Spinal cord (tissue), 10 donors: ENCODE measurements around the gene EID1. TPM values are rescaled to one million over a fixed set of nuclear protein-coding genes. Genes with fewer than 3 reads are reported as not detected.

Source experiments
- DNase-seq, 6 donors: peaks; one replicate each; pipeline versions ENCODE4 v3.0.0 to v3.0.0-alpha.2; 2013 to 2015; ENCODE audit warnings: low spot score in 6 of 6, low read depth in 4 of 6
- H3K27ac ChIP-seq: one replicate; pipeline ENCODE4 v1.5.1; 2013; ENCODE audit warnings: low read depth, low read length, control low read depth
- H3K27me3 ChIP-seq: one replicate; pipeline ENCODE4 v1.6.1; 2013; ENCODE audit warnings: low read length; ENCODE audit not compliant: control insufficient read depth, insufficient read depth
- H3K36me3 ChIP-seq: one replicate; pipeline ENCODE4 v1.6.1; 2013; ENCODE audit warnings: low read length; ENCODE audit not compliant: control insufficient read depth, insufficient read depth
- H3K4me1 ChIP-seq: one replicate; pipeline ENCODE4 v1.6.1; 2013; ENCODE audit warnings: low read length; ENCODE audit not compliant: control insufficient read depth, insufficient read depth
- H3K4me3 ChIP-seq: one replicate; pipeline ENCODE4 v1.5.1; 2013; ENCODE audit warnings: low read depth, low read length, control low read depth
- H3K9me3 ChIP-seq: one replicate; pipeline ENCODE4 v1.6.1; 2013; ENCODE audit warnings: low read length; ENCODE audit not compliant: control insufficient read depth, insufficient read depth
- WGBS: methylation state at CpG from one replicate; pipeline ENCODE4 v1.1.5; 2013; ENCODE audit warnings: missing lambda C conversion rate; ENCODE audit not compliant: insufficient coverage; 5-methylcytosine and 5-hydroxymethylcytosine counted together
- polyA plus RNA-seq, 2 donors: library from polyadenylated mRNA; unstranded; fragments of 120-200 nt; gene quantifications; one replicate each; pipeline ENCODE4 v1.2.1, GENCODE V29; 2013; ENCODE audit not compliant: insufficient read length in 2 of 2
- total RNA-seq, 2 donors: library from RNA; depleted of rRNA in 1 of 2; stranded (reverse); fragments of 120-200 nt in 1 of 2; fragments of >200 nt in 1 of 2; gene quantifications; one replicate each; pipeline versions ENCODE4 v1.2.3 to v1.2.4, GENCODE V29; 2013 to 2014
- donor health status: healthy.

Gene EID1
- total and polyA plus RNA-seq, 4 donors, result 241 to 470 (median 386) TPM

DNA sequence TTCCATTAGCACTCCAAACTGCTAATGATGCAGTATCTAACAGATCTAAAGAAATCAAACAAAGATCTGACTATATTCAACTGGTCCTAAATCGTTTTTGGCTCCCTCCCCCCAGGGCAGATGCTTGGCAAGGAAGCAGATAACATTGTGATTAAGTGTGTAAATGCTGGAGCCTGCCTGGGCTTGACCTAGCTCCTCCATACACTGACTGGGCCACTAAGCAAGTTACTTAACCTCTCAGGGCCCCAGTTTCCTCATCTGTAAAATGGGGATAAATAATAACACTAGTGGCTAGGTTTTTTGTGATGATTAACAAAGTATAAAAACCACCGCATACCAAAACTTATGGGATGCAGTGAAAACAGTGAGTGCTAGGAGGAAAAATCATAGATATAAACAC lies 9.2 kb downstream of the EID1 start:
- DNase-seq, result no peak
- H3K27ac ChIP-seq, result no peak overlapping the region
- no peaks in the 10 kb centered on the region for H3K4me1 ChIP-seq
- H3K4me3 ChIP-seq, result no peak overlapping the region
- WGBS, result no CpG with 5 or more reads among the region's 2 CpGs
- no peaks in the 10 kb centered on the region for H3K9me3 ChIP-seq
- H3K36me3 ChIP-seq, result no peaks in the 10 kb centered on the region
- no peaks in the 10 kb centered on the region for H3K27me3 ChIP-seq

DNA sequence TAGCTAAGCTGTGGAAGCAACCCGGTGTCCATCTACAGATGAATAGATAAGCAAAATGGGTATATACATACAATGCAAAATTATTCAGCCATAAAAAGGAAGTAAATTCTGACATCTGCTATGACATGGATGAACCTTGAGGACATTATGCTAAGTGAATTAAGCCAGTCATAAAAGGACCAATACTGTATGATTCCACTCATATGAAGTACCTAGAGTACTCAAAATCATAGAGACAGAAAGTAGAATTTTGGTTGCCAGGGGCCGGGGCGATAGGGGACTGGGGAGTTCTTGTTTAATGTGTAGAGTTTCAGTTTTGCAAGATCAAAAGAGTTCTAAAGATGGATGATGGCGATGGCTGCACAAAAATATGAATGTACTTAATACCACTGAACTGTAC lies 10.3 kb downstream of the EID1 start:
- no peaks in the 10 kb centered on the region for H3K4me1 ChIP-seq
- H3K27ac ChIP-seq, result no peak overlapping the region
- DNase-seq, result no peak
- no peak overlapping the region for H3K4me3 ChIP-seq
- no peaks in the 10 kb centered on the region for H3K36me3 ChIP-seq
- H3K27me3 ChIP-seq, result no peaks in the 10 kb centered on the region
- WGBS, result 100% methylated on average over 2 of the region's 4 CpGs
- no peaks in the 10 kb centered on the region for H3K9me3 ChIP-seq

DNA sequence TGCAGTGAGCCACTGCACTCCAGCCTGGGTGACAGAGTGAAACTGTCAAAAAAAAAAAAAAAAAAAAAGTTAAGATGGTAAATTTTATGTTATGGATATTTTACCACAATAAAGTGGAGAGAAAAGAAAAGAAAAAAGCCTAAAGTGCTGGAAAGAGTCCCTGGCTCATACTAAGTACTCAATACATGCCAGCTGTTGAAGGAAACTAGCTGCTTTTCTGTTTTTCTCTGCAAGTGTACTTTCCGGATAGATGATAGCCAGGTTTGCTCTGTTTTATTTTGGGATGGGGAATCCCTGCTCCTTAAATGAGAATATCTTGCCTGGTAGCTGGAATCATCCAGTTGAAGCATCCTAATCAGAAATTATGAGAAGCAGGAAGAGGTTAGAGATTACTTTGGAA lies 10.9 kb downstream of the EID1 start:
- H3K4me3 ChIP-seq, result no peak overlapping the region
- no peaks in the 10 kb centered on the region for H3K36me3 ChIP-seq
- no peaks in the 10 kb centered on the region for H3K9me3 ChIP-seq
- H3K27me3 ChIP-seq, result no peaks in the 10 kb centered on the region
- H3K4me1 ChIP-seq, result no peaks in the 10 kb centered on the region
- WGBS, result 83% methylated on average over 1 of the region's 1 CpG
- no peak for DNase-seq
- no peak overlapping the region for H3K27ac ChIP-seq

DNA sequence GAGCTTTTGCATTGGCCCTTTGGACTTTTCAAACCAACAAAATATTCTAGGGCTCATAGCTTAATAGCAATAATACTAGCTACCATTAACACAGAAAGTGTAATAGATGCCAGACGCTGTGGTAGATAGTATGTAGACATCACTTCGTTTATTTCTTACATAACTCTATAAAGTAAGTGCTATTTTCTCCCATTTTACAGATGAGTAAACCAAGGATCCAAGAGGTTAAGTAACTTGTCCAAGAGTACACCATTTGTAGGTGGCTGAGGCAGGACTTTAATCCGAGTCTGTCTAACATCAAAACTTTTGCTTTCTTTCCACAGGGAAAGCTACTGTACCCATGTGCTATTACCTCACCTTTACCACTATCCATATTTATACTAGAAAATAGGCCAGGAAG lies 12.0 kb downstream of the EID1 start:
- Histone ChIP-seq H3K9me3 (no peaks in the 10 kb centered on the region), H3K36me3 (no peaks in the 10 kb centered on the region), H3K27me3 (no peaks in the 10 kb centered on the region), H3K4me1 (no peaks in the 10 kb centered on the region), H3K27ac (no peak overlapping the region), H3K4me3 (no peak overlapping the region)
- WGBS, result no CpG with 5 or more reads among the region's 3 CpGs
- DNase-seq, result no peak

DNA sequence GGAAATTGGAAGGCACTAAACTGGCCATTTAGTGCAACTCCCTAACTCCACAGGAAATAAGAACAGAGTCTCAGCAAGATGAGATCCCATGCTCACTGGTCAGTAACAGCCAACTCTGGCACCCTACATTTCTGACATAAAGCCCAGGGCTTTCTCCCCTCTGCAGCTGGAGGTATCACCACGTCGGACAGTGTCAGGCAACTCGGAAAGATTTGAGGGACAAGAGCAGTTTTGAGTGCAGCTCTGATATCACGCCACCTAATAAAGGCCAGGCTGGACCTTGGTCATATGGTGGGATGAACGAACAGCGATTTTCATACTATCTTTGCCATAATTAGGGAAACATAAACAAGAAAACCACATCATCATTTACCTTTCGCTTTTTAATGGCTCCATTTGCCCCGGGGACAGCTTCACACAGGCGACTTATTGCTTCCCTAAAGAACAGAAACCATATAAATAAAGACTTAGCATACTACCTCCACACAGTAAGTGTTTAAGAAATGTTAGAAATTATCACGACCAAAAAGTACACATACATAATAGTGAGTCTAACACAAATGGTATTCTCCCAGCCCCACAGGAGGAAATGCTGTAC lies 12.5 kb downstream of the EID1 start:
- no peak overlapping the region for H3K4me3 ChIP-seq
- WGBS, result 77% methylated on average over 7 of the region's 10 CpGs
- no peaks in the 10 kb centered on the region for H3K4me1 ChIP-seq
- H3K9me3 ChIP-seq, result no peaks in the 10 kb centered on the region
- no peaks in the 10 kb centered on the region for H3K36me3 ChIP-seq
- no peak for DNase-seq
- no peak overlapping the region for H3K27ac ChIP-seq
- H3K27me3 ChIP-seq, result no peaks in the 10 kb centered on the region

DNA sequence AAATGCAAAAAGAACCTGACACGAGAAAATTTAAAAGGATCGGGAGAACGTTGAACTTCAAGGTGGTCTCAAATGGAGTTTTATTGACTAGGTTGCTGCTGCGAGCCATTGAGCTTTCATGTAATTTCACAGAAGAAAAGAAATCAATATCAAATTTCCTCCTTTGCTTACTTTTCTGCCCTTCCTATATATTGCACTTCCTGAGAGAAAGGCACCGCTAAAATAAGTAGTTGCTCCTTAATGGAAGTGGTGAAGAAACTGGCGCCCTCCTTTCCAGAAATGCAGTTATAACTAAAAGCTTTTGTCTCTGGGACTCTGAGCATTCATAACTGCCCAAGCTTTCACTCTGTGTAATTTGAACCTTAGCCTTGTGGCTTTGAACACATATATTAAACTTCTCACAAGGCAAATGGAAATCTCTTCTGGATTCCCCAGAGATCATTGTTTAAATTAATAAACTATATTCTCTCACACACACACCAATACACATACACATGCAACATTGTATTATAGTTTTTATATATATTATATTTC lies 13.4 kb downstream of the EID1 start:
- peak in 1 of 6 donors; percentile 13 for DNase-seq
- Histone ChIP-seq H3K4me1 (peaks cover under 1% of the 10 kb centered on the region), H3K36me3 (no peaks in the 10 kb centered on the region), H3K27ac (peak overlapping the region; percentile 42), H3K27me3 (no peaks in the 10 kb centered on the region), H3K4me3 (no peak overlapping the region), H3K9me3 (no peaks in the 10 kb centered on the region)
- WGBS, result no CpG with 5 or more reads among the region's 6 CpGs

DNA sequence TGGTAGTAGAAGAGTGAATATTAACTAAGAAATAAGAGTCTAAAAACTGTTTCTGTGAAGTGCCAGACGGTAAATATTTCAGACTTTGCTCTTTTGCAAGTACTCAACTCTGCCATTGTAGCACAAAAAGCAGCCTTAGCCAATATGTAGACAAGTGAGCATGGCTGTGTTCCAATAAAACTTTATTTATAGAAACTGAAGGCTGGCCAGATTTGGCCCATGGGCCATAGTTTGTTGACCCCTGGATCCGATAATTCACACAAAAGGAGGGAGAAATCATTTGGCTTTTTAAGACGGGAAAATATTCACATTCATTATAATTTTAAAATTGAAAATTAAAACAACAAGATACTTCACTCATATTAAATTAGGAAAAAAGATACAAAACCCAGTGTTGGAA lies 15.4 kb downstream of the EID1 start:
- no CpG with 5 or more reads among the region's 3 CpGs for WGBS
- no peak for DNase-seq
- H3K27ac ChIP-seq, result no peak overlapping the region
- H3K27me3 ChIP-seq, result no peaks in the 10 kb centered on the region
- H3K9me3 ChIP-seq, result no peaks in the 10 kb centered on the region
- H3K4me3 ChIP-seq, result no peak overlapping the region
- H3K4me1 ChIP-seq, result peaks cover 6% of the 10 kb centered on the region
- H3K36me3 ChIP-seq, result no peaks in the 10 kb centered on the region

DNA sequence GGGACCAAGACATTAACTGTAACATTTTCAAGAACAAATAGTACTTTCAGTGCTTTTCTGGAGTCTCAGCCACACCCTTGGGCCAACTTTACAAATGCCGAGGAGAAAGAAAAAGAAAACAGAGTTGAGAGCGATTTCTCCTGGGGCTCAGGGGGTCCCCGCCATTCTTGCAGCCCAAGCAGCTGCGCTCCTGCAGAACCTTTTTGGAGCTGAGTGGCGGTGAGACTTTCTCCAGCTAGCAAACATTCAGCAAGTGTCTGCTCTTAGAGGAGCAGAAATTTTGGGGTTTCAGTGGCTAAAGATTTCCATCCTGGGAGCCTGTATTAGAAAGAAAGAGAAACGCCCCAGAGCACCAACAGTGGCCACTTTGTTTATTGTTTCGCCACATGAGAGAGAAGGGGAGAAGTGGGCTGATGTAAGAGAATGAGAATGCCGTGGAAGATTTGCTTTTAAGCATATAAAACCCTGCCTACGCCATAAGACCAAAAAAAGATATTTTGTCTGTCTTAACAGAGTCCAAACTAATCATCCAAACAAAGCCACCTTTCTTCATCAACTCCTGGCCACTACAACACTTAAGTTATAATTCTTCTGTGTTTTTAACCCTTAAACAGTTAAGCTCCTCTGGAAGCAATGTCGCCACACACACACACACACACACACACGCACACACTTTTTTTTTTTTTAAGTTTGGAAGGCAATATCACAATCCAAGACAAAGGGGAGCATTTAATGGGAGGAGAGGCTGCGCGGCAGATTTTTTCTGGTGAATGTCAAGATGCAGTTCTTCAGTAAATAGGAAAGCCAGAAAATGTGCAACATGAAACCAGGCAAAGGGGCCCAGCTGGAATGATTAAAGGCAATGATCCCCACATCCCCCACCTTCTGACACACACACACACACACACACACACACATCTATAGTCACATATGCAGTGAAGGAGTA lies 19.2 kb downstream of the EID1 start:
- Histone ChIP-seq H3K27ac (peak overlapping the region; percentile 98), H3K36me3 (no peaks in the 10 kb centered on the region), H3K4me3 (peak overlapping the region; percentile 44), H3K4me1 (peaks cover 6% of the 10 kb centered on the region), H3K27me3 (no peaks in the 10 kb centered on the region), H3K9me3 (no peaks in the 10 kb centered on the region)
- peak in 5 of 6 donors; percentile 32 to 74 (median 44) for DNase-seq
- WGBS, result 38% methylated on average over 7 of the region's 13 CpGs

DNA sequence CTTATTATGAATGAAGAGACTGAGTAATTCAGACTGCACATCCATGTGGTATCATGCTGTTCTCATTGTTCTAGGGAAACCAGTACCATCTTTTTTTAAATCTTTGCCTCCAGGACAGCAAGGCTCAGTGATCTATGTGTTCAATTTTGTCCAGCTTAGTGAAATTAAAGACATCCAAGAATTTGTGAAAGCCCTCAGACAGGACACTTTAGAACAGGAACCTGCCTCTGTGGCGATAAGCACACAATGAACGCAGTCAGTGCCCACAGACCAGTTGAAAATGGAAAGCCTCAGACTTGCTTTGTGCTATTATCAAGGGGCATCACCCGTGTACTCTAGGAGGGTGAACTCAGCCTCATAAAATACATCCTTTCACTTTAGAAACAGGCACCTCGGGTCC lies 20.1 kb downstream of the EID1 start:
- WGBS, result 35% methylated on average over 4 of the region's 4 CpGs
- H3K4me3 ChIP-seq, result peak overlapping the region; percentile 44

More for the DNA sequence above, 20.1 kb downstream of the EID1 start:
- Histone ChIP-seq H3K27ac (peak overlapping the region; percentile 98), H3K27me3 (no peaks in the 10 kb centered on the region), H3K36me3 (no peaks in the 10 kb centered on the region), H3K9me3 (no peaks in the 10 kb centered on the region), H3K4me1 (peaks cover 6% of the 10 kb centered on the region)
- peak in 3 of 6 donors; percentile 15 to 31 (median 23) for DNase-seq
